T-helper 17 cell (primary cell): ENCODE results near the gene MCF2L. TPM values are rescaled to one million over a fixed set of nuclear protein-coding genes. Genes with fewer than 3 reads are reported as not detected.

ENCODE experiments used
- ATAC-seq: fragments of 150-1000 bp; cut with Tn5 transposase; 2 replicates; pipeline ENCODE4 v1.10.0; 2021; ENCODE audit warnings: mild to moderate bottlenecking, moderate library complexity
- DNase-seq, 3 donors: peaks; one replicate each; pipeline versions ENCODE4 v3.0.0 to v3.0.0-alpha.2; 2020 to 2021
- H3K9me3 ChIP-seq: one replicate; pipeline ENCODE4 v1.7.0; 2013; ENCODE audit warnings: low read length, mild to moderate bottlenecking; ENCODE audit not compliant: control insufficient read depth, poor library complexity, severe bottlenecking
- H3K27ac Mint-ChIP-seq: one replicate; pipeline ENCODE4 v1.8.0; 2022; ENCODE audit warnings: mild to moderate bottlenecking, moderate library complexity, mixed read lengths
- H3K27me3 Mint-ChIP-seq: one replicate; pipeline ENCODE4 v1.8.0; 2022; ENCODE audit warnings: mixed read lengths
- H3K36me3 Mint-ChIP-seq: one replicate; pipeline ENCODE4 v1.8.0; 2022; ENCODE audit warnings: low read depth, mixed read lengths
- H3K4me1 Mint-ChIP-seq: one replicate; pipeline ENCODE4 v1.8.0; 2022; ENCODE audit warnings: mild to moderate bottlenecking, mixed read lengths
- H3K4me3 Mint-ChIP-seq: one replicate; pipeline ENCODE4 v1.8.0; 2022; ENCODE audit warnings: mild to moderate bottlenecking, moderate library complexity, mixed read lengths
- total RNA-seq, 4 donors: library from RNA in 2 of 4; stranded (reverse) in 2 of 4; gene quantifications; one replicate each; pipeline ENCODE4 v1.2.3 and lab custom pipeline; 2022 to 2026

The MCF2L gene
- total RNA-seq, 2 donors from 2014 or later = 9.7 to 13.2 TPM

- no peak overlapping the region for H3K27ac Mint-ChIP-seq
- no peak for ATAC-seq
- DNase-seq = no peak
- peaks cover 4% of the 10 kb centered on the region for H3K27me3 Mint-ChIP-seq
- no peaks in the 10 kb centered on the region for H3K36me3 Mint-ChIP-seq
- H3K4me3 Mint-ChIP-seq = peak overlapping the region; percentile 7
- peaks cover 10% of the 10 kb centered on the region for H3K4me1 Mint-ChIP-seq
- H3K9me3 ChIP-seq = no peaks in the 10 kb centered on the region
Measured at GRCh38 chr13:112995395-112996191, 26.6 kb downstream of the MCF2L start.

DNA sequence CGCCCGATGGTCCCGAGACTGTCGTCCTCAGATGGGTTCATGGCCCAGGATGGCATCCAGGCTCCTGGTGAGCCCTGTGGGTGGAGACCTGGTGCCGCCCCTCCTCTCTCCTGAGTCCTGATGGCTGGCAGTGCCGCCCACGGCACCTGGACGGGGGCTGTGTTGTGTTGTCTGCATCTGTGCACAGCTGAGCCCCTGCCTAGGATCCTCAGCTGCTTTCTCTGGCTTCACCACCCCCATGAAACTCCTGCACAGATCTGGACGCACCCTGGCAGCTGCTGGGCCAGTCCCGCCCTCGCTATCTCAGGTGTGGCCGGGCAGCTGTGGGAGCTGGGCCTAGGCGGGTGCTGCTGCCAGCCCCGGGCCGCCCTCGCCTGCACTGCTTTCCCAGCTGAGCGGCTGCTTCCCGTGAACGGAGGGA is 27.7 kb downstream of the MCF2L start:
- Mint-ChIP-seq H3K27ac (no peak overlapping the region), H3K4me1 (peaks cover 10% of the 10 kb centered on the region), H3K4me3 (no peak overlapping the region), H3K27me3 (peaks cover 4% of the 10 kb centered on the region), H3K36me3 (no peaks in the 10 kb centered on the region)
- no peaks in the 10 kb centered on the region for H3K9me3 ChIP-seq
- ATAC-seq (no peak), DNase-seq (no peak)

GRCh38 chr13:112997188-112998130 is 28.4 kb downstream of the MCF2L start:
- Mint-ChIP-seq H3K27ac (no peak overlapping the region), H3K4me1 (peaks cover 8% of the 10 kb centered on the region), H3K36me3 (no peaks in the 10 kb centered on the region), H3K4me3 (no peak overlapping the region), H3K27me3 (peaks cover 4% of the 10 kb centered on the region)
- H3K9me3 ChIP-seq = no peaks in the 10 kb centered on the region
- no peak for ATAC-seq
- DNase-seq = no peak

DNA sequence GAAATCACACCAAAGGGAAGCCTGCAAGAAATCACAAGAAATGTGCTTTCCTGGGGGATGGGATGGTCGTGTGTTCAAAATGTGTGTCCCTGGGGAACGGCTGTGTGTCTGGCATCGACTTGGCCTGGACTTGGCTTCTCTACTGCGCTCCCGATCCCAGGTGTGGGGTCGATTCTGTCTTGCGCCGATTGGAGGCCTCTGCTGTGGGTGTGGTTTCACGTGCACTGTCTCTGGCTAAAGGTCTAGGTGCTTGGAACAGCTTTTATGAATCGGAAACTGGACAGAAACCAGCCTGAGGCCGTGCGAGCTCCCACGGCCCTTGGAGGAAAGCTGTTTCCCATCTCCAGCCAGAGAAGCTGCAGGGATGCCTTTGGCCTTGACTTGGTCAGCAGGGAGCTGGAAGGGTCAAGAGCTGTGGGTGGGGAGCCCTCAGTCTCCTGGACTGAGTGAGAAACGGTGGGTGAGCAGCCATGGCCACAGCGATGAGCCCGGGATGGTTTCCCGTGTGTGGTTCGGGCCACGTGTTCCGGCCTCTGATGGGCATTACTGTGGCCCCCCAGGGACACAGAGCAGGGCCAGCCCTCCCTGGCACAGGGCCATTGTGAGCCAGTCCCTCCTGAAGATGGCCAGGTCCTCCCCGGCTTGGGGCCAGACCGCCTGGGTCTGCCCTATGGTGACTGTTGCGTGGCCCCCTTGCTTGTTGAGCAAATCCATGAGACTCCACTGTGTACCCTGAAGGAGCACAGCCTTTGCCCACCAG is 29.7 kb downstream of the MCF2L start:
- no peaks in the 10 kb centered on the region for H3K27me3 Mint-ChIP-seq
- no peak overlapping the region for H3K27ac Mint-ChIP-seq
- H3K36me3 Mint-ChIP-seq = no peaks in the 10 kb centered on the region
- DNase-seq (no peak), ATAC-seq (no peak)
- H3K4me3 Mint-ChIP-seq = no peak overlapping the region
- H3K4me1 Mint-ChIP-seq = peaks cover 8% of the 10 kb centered on the region
- no peaks in the 10 kb centered on the region for H3K9me3 ChIP-seq

GRCh38 chr13:112999414-113000177 is 30.6 kb downstream of the MCF2L start:
- Mint-ChIP-seq H3K36me3 (no peaks in the 10 kb centered on the region), H3K4me3 (no peak overlapping the region), H3K27ac (no peak overlapping the region), H3K4me1 (peaks cover 10% of the 10 kb centered on the region), H3K27me3 (no peaks in the 10 kb centered on the region)
- no peak for ATAC-seq
- no peaks in the 10 kb centered on the region for H3K9me3 ChIP-seq
- no peak for DNase-seq

- Mint-ChIP-seq H3K27ac (no peak overlapping the region), H3K27me3 (no peaks in the 10 kb centered on the region), H3K36me3 (no peaks in the 10 kb centered on the region), H3K4me3 (no peak overlapping the region), H3K4me1 (peaks cover 7% of the 10 kb centered on the region)
- ATAC-seq (no peak), DNase-seq (no peak)
- H3K9me3 ChIP-seq = no peaks in the 10 kb centered on the region
Measured at GRCh38 chr13:113000575-113000974, 31.6 kb downstream of the MCF2L start.

- ATAC-seq (no peak), DNase-seq (no peak)
- Mint-ChIP-seq H3K4me3 (no peak overlapping the region), H3K4me1 (peaks cover 7% of the 10 kb centered on the region), H3K27ac (no peak overlapping the region), H3K36me3 (no peaks in the 10 kb centered on the region), H3K27me3 (no peaks in the 10 kb centered on the region)
- no peaks in the 10 kb centered on the region for H3K9me3 ChIP-seq
Measured at GRCh38 chr13:113001241-113002140, 32.5 kb downstream of the MCF2L start.

DNA sequence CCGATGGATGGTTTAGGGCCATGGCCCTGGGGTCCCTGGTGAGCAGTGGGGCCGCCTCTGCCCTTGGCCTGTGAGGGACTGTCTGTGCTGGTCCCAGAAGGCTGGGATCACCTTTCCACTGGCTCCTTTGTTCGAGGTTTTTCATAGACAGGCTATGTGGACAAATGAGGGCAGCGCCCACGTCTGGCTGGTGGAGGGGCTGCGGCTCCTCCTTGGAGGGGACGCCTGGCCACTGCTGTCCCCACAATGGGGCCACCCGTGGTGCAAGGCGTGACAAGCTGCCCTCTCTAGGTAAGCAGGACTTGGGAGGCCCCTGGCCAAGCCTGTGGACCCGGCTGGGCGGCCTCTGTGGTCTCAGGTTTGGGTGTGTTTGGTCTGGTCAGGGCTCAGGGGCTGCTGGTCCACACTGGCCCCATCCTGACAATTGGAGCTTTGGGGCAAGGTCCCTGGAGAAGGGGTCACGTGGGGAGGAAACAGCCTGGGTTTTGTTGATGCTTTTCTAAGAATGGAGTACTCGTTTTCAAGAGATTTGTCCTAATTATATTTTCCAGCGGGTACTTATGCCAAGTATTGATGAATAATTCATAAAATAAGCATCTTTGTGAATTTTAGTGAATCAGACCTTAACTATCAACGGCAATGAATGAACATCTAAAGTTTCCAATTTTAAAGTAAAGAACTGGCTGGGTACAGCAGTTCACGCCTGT is 33.3 kb downstream of the MCF2L start:
- DNase-seq (no peak), ATAC-seq (no peak)
- no peaks in the 10 kb centered on the region for H3K9me3 ChIP-seq
- H3K36me3 Mint-ChIP-seq = no peaks in the 10 kb centered on the region
- no peak overlapping the region for H3K4me3 Mint-ChIP-seq
- H3K27ac Mint-ChIP-seq = peak overlapping the region; percentile 57
- H3K27me3 Mint-ChIP-seq = no peaks in the 10 kb centered on the region
- H3K4me1 Mint-ChIP-seq = peaks cover 7% of the 10 kb centered on the region

DNA sequence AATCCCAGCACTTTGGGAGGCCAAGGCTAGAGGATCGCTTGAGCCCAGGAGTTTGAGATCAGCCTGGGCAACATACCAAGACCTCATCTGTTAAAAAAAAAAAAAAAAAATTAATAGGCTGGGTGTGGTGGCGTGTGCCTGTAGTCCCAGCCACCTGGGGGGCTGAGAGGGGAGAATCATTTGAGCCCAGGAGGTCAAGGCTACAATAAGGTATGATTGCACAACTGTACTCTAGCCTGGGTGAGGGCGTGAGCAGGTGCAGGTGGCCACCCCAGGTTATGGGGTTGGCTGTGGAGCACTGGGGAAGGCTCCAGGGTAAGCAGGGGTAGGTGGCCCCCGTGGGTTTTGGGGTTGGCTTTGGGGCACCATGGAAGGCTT is 33.9 kb downstream of the MCF2L start:
- H3K27ac Mint-ChIP-seq = peak overlapping the region; percentile 57
- DNase-seq (no peak), ATAC-seq (no peak)
- no peaks in the 10 kb centered on the region for H3K36me3 Mint-ChIP-seq
- no peaks in the 10 kb centered on the region for H3K27me3 Mint-ChIP-seq
- no peak overlapping the region for H3K4me3 Mint-ChIP-seq
- H3K9me3 ChIP-seq = no peaks in the 10 kb centered on the region
- H3K4me1 Mint-ChIP-seq = peaks cover 7% of the 10 kb centered on the region

- Mint-ChIP-seq H3K4me3 (no peak overlapping the region), H3K4me1 (peaks cover 7% of the 10 kb centered on the region), H3K27me3 (no peaks in the 10 kb centered on the region), H3K27ac (no peak overlapping the region), H3K36me3 (no peaks in the 10 kb centered on the region)
- DNase-seq (no peak), ATAC-seq (no peak)
- no peaks in the 10 kb centered on the region for H3K9me3 ChIP-seq
Measured at GRCh38 chr13:113004126-113004525, 35.1 kb downstream of the MCF2L start.

DNA sequence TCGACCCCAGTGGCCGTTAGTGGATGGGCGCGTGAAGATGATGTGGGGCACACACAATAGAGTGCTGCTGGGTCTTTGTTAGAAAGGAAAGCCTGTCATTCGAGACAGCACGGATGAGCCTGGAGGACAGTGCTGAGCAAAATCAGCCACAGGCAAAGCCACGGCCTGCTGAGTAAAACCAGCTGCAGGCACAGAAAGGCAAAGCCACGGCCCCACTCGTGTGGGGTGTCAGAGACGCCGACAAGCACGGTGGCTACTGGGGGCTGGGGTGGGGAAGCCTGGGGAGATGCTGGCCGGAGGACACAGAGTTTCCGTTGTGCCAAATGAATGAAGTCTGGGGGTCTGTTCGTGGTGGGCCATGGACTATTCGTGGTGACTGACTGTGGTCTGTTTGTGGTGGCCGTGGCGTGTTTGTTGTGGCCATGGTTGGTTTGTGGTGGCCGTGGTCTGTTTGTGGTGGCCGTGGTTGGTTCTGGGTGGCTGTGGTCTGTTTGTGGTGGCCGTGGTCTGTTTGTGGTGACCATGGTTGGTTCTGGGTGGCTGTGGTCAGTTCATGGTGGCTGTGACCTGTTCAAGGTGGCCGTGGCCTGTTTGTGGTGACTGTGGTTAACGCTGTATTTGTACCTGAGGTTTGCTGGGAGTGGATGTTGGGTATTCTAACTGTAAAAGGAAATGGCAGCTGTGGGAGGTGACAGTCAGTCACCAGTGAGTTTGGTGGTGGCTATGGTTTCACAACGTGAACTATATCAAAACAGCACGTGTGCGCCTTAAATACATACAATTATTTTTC is 36.3 kb downstream of the MCF2L start:
- DNase-seq (no peak), ATAC-seq (no peak)
- no peaks in the 10 kb centered on the region for H3K9me3 ChIP-seq
- no peaks in the 10 kb centered on the region for H3K36me3 Mint-ChIP-seq
- peak overlapping the region; percentile 24 for H3K27ac Mint-ChIP-seq
- peak overlapping the region; percentile 5 for H3K4me3 Mint-ChIP-seq
- no peaks in the 10 kb centered on the region for H3K27me3 Mint-ChIP-seq
- peaks cover 2% of the 10 kb centered on the region for H3K4me1 Mint-ChIP-seq
